Astrocyte of the spinal cord (primary cell): Measurements from ENCODE around the gene ARAP2.

ENCODE experiments used
- DNase-seq: peaks from one replicate; pipeline ENCODE4 v3.0.0; 2011; ENCODE audit warnings: low read depth, low spot score
- H3K4me3 ChIP-seq: 2 replicates; pipeline ENCODE4 v1.5.1; 2011; ENCODE audit warnings: low read depth, mild to moderate bottlenecking, low read length, moderate library complexity
- in situ Hi-C: cut with HindIII; loops from 2 replicates; pipeline ENCODE4 v1.10.0; 2017; ENCODE audit warnings: low sequenced_read_pairs
- TF ChIP-seq, protein P1 (sequence below): IDR thresholded peaks from 2 replicates; pipeline ENCODE4 v1.5.1; 2012; ENCODE audit warnings: low read depth, mild to moderate bottlenecking, low read length, inconsistent platforms

The ARAP2 gene

DNA sequence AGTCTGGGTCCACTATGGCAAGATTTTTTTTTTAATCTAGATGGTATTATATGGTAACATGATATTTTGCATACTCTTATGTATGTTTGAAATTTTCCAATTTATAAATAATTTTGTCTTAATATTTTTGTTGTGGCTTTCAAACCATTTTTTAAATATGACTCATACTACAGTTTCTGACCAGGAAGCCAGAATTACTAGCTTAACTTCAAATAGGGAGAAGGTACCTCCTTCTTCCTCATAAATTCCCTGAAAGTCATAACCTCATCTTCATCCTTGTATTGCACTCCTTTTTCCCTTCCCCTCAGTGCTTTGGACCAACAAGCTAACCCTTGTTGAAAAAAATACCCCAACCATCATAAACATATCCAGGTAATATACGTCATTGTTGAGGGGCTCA is 21.6 kb downstream of the ARAP2 start:
- in situ Hi-C loops, result no loop called here
- H3K4me3 ChIP-seq, result no peak overlapping the region
- DNase-seq, result peak; percentile 12
- TF ChIP-seq, protein P1, sequence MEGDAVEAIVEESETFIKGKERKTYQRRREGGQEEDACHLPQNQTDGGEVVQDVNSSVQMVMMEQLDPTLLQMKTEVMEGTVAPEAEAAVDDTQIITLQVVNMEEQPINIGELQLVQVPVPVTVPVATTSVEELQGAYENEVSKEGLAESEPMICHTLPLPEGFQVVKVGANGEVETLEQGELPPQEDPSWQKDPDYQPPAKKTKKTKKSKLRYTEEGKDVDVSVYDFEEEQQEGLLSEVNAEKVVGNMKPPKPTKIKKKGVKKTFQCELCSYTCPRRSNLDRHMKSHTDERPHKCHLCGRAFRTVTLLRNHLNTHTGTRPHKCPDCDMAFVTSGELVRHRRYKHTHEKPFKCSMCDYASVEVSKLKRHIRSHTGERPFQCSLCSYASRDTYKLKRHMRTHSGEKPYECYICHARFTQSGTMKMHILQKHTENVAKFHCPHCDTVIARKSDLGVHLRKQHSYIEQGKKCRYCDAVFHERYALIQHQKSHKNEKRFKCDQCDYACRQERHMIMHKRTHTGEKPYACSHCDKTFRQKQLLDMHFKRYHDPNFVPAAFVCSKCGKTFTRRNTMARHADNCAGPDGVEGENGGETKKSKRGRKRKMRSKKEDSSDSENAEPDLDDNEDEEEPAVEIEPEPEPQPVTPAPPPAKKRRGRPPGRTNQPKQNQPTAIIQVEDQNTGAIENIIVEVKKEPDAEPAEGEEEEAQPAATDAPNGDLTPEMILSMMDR, result no peak

DNA sequence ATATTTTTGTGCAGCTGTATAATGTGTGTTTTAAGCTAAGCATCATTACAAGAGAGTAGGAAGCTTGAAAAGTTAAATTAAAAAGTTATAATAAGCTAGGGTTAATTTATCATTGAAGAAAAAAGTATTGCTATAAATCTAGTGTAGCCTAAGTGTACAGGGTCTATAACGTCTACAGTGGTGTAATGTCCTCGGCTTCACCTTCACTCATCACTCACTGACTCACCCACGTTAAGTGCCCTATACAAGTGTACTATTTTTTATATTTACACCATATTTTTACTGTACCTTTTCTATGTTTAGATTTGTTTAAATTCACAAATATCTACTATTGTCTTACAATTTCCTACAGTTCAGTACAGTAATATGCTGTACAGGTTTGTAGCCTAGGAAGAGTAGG is 23.5 kb downstream of the ARAP2 start:
- H3K4me3 ChIP-seq, result no peak overlapping the region
- in situ Hi-C loops, result no loop called here
- TF ChIP-seq, protein P1, result no peak
- no peak for DNase-seq

DNA sequence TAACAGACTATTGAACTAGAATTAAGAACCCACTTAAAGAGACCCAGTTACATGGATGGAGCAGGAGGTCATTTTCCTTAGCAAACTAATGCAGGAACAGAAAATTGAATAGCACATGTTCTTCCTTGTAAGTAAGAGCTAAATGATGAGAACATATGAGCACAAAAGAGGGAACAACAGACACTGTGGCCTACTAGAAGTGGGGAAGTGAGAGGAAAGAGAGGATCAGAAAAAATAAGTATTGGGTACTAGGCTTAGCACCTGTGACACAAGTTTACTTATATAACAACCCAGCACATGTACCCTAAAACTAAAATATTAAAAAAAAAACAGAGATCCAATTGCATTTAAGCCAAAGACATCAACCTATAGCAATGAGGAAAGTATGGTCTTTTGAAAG is 26.2 kb downstream of the ARAP2 start:
- in situ Hi-C loops, result no loop called here
- TF ChIP-seq, protein P1, result no peak

DNA sequence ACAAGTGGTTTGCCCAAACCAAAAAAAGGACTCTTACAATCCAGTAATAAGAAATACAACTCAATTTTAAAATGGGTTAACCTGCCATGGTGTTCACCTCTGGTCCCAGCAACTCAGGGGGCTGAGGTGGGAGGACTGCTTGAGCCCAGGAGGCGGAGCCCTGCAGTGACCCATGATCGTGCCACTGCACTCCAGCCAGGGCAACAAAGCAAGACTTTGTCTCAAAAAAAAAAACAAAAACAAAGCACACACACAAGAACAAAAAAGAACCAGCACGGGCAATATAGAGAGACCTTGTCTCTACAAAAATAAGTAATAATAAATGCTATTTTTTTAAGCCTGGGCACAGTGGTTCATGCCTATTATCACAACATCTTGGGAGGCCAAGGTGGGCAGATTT is 28.7 kb downstream of the ARAP2 start:
- no peak overlapping the region for H3K4me3 ChIP-seq
- DNase-seq, result no peak
- in situ Hi-C loops, result no loop called here
- TF ChIP-seq, protein P1, result no peak

More for the DNA sequence above, 26.2 kb downstream of the ARAP2 start:
- DNase-seq, result no peak
- H3K4me3 ChIP-seq, result no peak overlapping the region

DNA sequence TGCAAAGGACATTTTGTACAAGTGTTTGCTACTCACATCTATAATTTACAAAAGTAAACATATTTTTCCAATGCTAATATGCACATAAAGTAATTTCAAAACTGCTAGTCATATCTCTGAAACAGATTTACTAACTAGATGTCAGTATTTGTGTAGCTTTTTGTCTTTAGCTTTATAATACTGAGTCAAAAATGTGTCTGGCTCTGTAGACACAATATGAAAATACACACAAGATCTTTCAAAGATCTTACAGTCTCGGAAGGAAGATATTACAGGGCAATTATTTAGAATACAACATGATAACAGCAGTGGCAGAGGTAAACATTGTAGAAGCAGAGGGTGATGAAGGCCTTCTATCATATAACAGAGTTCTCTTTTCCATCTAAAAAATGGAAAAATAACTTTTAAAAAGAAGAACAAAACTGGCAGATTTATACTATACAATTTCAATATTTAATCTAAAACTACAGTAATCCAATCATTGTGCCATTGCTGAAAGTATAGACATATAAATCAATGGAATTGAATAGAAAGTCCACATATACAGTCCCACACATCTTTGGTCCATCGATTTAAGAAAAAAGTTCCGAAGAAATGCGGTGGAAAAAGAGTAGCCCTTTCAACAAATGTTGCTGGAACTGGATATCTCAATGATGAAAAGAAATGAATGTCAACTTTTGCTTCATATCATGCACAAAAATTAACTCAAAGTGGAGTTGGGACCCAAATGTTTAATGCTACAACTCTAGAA is 29.4 kb downstream of the ARAP2 start:
- no peak for DNase-seq
- TF ChIP-seq, protein P1, result no peak
- in situ Hi-C loops, result no loop called here
- H3K4me3 ChIP-seq, result no peak overlapping the region

DNA sequence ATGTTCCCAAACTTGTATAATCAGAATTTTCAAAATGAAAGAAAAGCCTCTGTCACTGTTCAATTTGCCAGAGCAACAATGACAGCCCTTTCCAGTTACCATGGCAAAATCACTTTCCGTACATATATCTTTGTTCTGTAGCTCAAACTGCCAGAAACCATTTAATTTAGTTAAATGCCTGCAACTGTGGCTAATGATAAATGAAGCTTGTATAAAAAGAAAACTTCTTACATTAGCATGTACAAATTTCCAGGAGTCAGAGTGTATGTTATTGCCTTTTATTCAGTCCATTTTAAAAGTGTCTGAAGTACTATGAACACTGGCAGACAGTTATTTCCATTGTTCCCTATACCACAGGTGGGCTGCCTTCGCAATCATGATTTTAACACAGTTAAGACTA is 30.3 kb downstream of the ARAP2 start:
- DNase-seq, result no peak
- in situ Hi-C loops, result no loop called here
- no peak overlapping the region for H3K4me3 ChIP-seq
- TF ChIP-seq, protein P1, result no peak
